HG03159 (cell line): Measurements from ENCODE around the gene PAFAH1B2.
"Not testable (repeated sequence)": the region's sequence is repeated elsewhere in the genome, so short reads cannot be mapped to it uniquely, and the experiment has no call there.

ENCODE experiments used
- ATAC-seq: cut with Tn5 transposase; IDR thresholded peaks from one replicate; pipeline ENCODE4 v1.9.1; 2021; ENCODE audit warnings: mild to moderate bottlenecking, moderate library complexity; ENCODE audit not compliant: unreplicated experiment

Gene PAFAH1B2

DNA sequence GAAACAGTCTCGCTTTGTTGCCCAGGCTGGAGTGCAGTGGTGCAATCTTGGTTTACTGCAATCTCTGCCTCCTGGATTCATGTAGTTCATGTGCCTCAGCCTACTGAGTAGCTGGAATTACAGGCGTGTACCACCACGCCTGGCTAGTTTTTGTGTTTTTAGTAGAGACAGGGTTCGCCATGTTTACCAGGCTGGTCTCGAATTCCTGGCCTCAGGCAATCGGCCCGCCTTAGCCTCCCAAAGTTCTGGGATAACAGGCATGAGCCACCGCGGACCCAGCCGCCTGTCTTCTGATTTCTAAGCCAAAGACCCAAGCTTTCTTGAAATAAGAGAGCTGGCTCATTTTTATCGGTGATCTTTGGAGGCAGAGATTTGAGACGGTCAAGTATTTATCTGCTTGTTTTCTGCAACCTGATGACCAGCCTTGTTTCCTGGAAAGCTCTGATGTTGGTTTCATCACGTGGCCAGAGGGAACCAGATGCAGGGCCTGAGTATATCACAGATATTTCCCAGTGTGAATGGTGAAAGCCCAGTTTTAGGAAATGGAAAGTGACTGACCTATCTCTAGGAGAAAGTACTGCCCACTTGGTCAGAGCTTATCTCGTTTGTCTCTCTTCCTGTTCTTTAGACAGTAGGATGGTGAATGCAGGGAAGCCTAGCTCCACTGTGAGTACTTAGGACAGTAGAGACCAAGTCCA lies 28.8 kb downstream of the PAFAH1B2 start:
- no peak for ATAC-seq

DNA sequence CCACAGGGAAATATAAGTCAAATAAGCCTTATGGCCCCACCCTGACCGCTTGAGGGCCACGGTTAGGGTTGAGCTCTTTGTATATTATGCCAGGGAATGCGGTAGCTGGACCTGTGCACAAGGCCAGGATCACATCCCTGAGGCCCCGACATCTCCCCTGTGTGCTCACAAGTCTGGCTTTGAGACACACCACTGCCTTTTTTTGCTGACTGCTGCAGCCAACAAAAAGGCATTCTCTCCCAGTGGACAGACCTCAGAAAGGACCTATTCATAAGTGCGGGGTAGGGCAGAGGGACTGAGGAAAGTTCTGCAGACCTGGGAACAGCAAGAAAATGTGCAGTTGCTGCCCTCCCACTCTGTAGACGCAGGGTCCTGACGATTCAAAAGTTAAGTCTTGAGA lies 31.0 kb downstream of the PAFAH1B2 start:
- no peak for ATAC-seq

DNA sequence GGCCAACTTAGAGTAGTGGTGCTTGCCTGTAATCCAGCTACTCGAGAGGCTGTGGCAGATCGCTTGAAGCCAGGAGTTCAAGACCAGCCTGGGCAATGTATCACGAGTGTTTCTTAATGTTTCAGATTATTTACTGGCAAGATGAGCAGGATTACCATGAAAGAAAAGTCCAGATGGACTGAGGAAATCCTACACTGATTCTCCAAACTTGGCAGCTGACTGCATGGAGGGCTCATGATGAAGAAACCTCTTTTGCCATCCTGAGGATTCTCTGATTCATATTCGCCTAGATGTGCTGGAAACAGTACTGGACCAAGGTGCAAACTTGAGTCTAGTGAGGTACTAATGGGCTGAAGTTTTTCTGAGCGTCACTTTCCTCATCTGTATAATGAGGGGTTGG lies 31.7 kb downstream of the PAFAH1B2 start:
- no peak for ATAC-seq

GRCh38 chr11:117176186-117176585 lies 32.1 kb downstream of the PAFAH1B2 start:
- ATAC-seq, result no peak

DNA sequence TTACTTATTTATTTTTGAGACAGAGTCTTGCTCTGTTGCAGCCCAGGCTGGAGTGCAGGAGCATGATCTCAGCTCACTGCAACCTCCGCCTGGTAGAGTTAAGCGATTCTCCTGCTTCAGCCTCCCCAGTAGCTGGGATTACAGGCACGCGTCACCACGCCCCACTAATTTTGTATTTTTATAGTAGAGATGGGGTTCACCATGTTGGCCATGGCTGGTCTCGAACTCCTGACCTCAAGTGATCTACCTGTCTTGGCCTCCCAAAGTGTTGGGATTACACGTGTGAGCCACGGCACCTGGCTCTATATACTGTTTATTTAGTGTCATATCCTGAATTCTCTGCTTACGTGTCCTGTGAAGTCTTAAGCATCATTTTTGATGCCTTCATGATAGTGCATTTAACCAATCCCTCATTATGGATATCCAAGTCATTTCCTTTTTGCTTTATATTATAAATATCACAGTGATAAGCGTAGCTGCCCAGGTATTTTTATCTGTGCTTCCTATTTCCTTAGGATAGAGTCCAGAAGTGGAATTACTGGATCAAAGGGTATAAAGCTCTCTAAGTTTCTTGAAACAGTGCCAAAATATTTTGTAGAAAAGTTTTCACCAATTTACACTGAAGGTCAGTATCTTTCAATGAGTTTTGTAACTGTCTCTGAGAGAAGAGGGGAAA lies 33.6 kb downstream of the PAFAH1B2 start:
- ATAC-seq, result no peak

DNA sequence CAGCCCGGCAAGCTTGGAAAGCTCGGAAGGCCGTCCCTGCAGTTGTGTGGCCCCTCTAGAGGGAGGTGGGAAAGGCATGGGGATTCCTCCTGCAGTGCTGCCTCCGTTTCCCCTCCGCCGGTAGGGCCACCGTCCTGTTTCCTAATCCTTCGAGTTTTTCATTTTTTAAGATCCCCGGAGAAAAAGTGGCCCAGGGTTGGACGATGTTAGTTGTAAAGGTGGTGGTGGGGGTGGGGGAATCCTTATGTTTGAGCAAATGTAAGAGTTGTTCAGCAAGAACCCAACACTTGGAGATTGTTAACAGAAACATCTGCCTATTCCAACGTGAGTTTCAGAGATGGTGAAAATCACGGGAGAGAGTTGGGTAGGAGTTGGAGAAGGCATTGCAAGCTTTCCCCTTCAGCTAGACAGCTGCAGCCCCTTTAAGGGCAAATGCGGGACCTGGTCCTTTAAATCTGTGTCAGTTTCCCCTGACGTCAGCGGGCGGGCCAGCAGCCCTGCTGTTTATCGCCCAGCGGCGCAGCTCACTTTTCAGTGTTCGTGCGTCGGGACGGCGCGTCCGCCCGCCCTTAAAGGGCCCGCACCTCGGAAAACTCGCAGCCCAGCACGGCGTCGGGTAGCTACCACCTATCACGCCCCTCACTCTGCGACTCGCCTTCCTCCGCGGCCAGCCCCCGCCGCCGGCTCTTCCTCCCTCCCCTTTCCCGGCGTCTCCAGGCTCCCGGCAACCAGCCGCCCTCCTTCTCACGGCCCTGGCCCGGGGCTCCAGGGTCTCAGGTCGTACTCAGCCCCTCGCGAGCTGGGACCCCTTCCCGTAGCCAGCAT lies 34.3 kb downstream of the PAFAH1B2 start, which contains the start of gene SIDT2:
Gene SIDT2 (plus strand): TSS at position 534 of the 825 bp plus-strand sequence. CDS start 521 bp downstream, outside the sequence.
- peak; percentile 89 for ATAC-seq

GRCh38 chr11:117179048-117179999 lies 35.2 kb downstream of the PAFAH1B2 start:
- peak; percentile 30 for ATAC-seq

- no peak for ATAC-seq
Measured at GRCh38 chr11:117180020-117180419, 35.9 kb downstream of the PAFAH1B2 start.

GRCh38 chr11:117180661-117181585 lies 36.8 kb downstream of the PAFAH1B2 start:
- ATAC-seq, result no peak

DNA sequence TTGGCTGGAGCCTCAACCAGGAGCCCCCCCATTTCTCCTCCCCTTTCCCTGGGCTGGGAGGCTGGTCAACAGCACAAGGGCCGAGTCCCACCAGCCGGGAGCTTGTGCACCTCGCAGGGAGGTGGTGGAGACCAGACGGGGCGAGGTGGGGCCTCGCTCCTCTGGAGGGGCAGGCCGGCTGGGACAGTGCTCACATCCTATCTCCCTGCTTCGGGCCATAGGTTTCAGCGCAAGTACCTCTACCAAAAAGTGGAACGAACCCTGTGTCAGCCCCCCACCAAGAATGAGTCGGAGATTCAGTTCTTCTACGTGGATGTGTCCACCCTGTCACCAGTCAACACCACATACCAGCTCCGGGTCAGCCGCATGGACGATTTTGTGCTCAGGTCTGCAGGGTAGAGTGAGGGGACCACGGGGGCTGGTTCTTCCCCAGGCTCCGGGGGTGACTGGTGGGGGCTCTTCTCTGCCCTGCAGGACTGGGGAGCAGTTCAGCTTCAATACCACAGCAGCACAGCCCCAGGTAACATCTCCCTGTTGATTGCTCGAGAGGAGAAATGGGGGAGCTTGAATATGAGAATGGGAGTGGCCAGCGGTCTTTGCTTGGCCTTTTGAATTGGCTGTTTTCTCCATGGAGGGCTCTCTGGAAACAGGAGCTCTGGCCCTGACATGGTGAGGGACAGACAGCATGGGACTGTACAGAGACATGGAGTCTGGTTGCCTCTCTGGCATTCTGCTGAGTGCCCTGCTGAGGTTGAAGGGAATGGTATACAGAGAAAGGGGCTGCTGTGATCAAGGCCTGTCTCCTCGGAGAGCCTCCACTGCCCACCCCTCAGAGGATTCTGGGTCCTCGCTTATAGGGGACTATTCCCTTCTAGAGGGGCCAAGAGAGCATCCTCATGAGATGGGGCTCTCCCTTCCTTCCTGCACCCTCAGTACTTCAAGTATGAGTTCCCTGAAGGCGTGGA lies 37.8 kb downstream of the PAFAH1B2 start:
- ATAC-seq, result no peak

DNA sequence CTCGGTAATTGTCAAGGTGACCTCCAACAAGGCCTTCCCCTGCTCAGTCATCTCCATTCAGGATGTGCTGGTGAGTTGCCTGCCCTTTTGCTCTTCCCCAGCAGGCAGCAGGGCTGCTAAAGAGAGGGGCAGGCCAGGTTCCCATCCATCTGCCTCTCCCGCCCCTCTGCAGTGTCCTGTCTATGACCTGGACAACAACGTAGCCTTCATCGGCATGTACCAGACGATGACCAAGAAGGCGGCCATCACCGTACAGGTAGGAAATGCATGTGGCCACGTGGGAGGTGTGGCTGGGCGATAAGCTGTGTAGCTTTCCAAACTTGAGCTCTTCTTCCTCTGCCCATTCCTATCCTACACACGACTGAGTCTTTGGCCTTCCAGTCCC lies 38.5 kb downstream of the PAFAH1B2 start:
- ATAC-seq, result no peak

DNA sequence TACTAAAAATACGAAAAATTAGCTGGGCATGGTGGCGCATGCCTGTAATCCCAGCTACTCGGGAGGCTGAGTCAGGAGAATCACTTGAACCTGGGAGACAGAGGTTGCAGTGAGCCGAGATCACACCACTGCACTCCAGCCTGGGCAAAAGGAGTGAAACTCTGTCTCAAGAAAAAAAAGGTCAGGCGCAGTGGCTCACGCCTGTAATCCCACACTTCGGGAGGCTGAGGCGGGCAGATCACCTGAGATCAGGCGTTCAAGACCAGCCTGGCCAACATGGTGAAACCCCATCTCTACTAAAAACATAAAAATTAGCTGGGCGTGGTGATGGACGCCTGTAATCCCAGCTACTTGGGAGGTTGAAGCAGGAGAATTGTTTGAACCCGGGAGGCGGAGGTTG lies 39.1 kb downstream of the PAFAH1B2 start:
- not testable (repeated sequence) for ATAC-seq

GRCh38 chr11:117183724-117184349 lies 39.8 kb downstream of the PAFAH1B2 start:
- ATAC-seq, result no peak

DNA sequence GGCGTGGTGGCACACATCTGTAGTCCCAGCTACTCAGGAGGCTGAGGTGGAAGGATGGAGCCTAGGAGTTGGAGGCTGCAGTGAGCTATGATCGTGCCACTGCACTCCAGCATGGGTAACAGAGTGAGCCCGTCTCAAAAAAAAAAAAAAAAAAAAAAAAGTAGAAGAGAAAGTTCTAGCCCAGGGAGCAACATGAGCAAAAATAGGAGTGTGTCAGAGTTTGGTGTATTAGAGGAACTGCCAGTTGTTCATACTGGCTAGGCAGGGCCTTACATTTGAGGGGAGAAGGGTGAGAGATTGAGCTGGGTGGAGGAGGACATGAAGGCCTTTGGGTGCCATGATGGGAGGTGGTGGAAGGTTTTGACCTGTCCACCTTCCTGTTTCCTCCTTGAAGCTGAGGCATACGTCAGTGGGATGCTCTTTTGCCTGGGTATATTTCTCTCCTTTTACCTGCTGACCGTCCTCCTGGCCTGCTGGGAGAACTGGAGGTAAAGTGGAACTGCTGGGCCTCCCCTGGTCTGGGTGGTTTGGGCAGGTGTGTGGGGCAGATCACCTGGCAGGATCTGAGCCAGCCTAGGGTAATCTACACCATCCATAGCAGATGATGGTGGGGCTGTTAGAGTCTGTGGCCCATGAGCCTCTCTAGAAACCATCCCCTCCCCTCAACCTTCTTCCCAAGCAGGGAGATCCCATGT lies 41.8 kb downstream of the PAFAH1B2 start:
- ATAC-seq, result no peak

DNA sequence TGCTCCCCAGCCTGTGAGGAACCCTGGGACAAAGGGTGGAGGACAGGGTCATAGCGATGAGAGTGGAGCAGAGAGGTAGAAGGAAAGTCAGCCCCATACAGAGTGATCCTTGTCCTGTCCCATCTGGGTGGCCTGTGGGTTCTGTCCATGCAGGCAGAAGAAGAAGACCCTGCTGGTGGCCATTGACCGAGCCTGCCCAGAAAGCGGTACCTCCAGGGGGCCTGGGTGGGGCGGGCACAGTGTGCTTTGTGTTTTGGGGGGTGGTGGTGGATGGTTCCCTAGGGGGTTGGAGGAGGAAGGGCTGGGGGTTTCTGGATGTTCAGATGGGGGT lies 42.3 kb downstream of the PAFAH1B2 start:
- ATAC-seq, result no peak

- no peak for ATAC-seq
Measured at GRCh38 chr11:117187007-117187406, 42.9 kb downstream of the PAFAH1B2 start.

DNA sequence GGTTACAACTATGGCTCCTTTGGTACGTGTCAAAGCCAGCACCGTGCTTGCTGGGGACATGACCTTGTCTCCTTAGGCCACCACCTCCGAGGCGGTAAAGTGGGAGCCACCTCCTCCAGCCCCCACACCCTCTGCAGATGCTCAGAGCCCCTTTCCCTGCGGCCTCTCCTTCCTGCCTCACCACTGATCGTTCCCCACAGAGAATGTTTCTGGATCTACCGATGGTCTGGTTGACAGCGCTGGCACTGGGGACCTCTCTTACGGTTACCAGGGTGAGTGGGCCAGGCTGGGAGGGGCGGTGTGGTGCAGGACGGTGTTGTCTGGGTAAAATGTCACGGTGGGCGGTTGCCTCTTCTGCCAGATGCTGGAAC lies 43.3 kb downstream of the PAFAH1B2 start:
- no peak for ATAC-seq
